ENCODE data around the gene MARK3. TPM values are rescaled to one million over a fixed set of nuclear protein-coding genes. Genes with fewer than 3 reads are reported as not detected.

MARK3 gene
- total RNA-seq, 1 donor from 2014 or later, result 124 TPM

DNA sequence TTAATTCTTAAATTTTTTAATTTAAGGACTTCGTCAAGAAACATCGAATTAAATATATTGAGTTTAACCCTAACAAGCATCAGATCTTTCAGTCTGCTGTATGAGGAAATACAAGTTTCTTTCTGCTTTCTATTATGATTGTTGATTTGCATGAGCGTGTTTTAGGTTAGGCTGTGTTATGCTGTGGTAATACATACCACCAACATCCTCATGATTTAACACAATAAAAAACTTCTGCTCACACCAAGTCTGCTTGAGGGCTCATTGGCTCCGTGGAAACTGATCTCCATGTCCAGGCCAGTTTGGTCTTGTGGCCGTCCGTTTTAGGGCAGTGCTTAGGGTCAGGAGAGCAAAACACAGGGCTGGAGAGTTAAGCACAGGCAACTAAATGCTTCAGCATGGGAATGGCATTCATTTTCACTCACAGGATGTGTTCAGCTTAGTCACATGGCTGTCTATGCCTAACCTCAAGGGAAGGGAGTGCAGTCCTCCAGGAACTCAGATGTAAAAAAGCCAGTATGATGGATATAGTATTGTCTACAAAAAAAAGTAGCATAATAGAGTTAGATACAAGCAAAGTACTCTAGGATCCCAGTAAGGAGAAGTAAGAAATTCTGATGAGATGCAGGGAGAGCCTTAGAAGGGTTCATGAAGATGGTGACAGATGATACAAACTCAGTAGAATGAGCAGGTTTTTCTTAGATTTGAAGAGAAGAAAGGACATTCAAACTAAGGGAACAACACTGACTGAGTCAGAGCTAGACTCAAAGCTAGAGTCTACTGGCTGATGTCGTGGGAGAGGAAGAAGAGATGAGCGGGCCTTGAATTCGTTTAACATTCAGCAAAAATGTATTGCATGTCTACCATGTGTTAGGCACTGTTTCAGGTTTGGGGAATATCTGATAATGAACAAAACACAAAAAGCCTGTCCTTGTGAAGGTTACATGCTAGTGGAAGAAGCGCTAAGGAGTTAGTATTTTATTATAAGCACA is 16.3 kb downstream of the MARK3 start:
- TF ChIP-seq, protein P1, sequence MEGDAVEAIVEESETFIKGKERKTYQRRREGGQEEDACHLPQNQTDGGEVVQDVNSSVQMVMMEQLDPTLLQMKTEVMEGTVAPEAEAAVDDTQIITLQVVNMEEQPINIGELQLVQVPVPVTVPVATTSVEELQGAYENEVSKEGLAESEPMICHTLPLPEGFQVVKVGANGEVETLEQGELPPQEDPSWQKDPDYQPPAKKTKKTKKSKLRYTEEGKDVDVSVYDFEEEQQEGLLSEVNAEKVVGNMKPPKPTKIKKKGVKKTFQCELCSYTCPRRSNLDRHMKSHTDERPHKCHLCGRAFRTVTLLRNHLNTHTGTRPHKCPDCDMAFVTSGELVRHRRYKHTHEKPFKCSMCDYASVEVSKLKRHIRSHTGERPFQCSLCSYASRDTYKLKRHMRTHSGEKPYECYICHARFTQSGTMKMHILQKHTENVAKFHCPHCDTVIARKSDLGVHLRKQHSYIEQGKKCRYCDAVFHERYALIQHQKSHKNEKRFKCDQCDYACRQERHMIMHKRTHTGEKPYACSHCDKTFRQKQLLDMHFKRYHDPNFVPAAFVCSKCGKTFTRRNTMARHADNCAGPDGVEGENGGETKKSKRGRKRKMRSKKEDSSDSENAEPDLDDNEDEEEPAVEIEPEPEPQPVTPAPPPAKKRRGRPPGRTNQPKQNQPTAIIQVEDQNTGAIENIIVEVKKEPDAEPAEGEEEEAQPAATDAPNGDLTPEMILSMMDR (IDR thresholded peaks at IDR 0.05; ENCODE audit: insufficient read depth, low read depth, low read length), result no peak
- no peak for TF ChIP-seq EZH2 (IDR thresholded peaks at IDR 0.05; ENCODE audit: insufficient read depth, low read length)
- H4K20me1 ChIP-seq (ENCODE audit: insufficient read depth, low read length), result peaks cover 84% of the 10 kb centered on the region
- H3K79me2 ChIP-seq (ENCODE audit: insufficient read depth, low read length), result peaks cover 95% of the 10 kb centered on the region
- H3K9ac ChIP-seq (ENCODE audit: low read length), result peak overlapping the region; percentile 25
- H3K27ac ChIP-seq (ENCODE audit: low read depth, low read length), result peak overlapping the region; percentile 67
- H3K27ac Mint-ChIP-seq (ENCODE audit: unreplicated experiment), result peak overlapping the region; percentile 75
- peaks cover 34% of the 10 kb centered on the region for H3K4me1 ChIP-seq (ENCODE audit: insufficient read depth, low read length)
- H3K4me1 Mint-ChIP-seq (ENCODE audit: low read depth, unreplicated experiment), result peaks cover 58% of the 10 kb centered on the region
- peak overlapping the region; percentile 34 for H3K4me3 Mint-ChIP-seq (ENCODE audit: unreplicated experiment)
- H3K27me3 Mint-ChIP-seq (ENCODE audit: low read depth, unreplicated experiment), result no peaks in the 10 kb centered on the region
- H3K4me2 ChIP-seq (ENCODE audit: low read length), result peak overlapping the region; percentile 65
- FAIRE-seq (peak; percentile 82), DNase-seq (ENCODE audit: low read depth) (peak; percentile 86)
- H3K36me3 ChIP-seq (ENCODE audit: insufficient read depth, low read length), result no peaks in the 10 kb centered on the region
- H3K27me3 ChIP-seq (ENCODE audit: insufficient read depth, low read length), result no peaks in the 10 kb centered on the region
- H3K9me3 ChIP-seq (ENCODE audit: insufficient read depth, low read depth, low read length), result no peaks in the 10 kb centered on the region
- H2AFZ ChIP-seq (ENCODE audit: low read depth, low read length), result no peak overlapping the region
- peaks cover 2% of the 10 kb centered on the region for H3K36me3 Mint-ChIP-seq (ENCODE audit: low read depth, unreplicated experiment)
- H3K4me3 ChIP-seq (ENCODE audit: insufficient read depth, low read depth, low read length), result peak overlapping the region; percentile 31
- no peaks in the 10 kb centered on the region for H3K9me3 Mint-ChIP-seq (ENCODE audit: unreplicated experiment)

DNA sequence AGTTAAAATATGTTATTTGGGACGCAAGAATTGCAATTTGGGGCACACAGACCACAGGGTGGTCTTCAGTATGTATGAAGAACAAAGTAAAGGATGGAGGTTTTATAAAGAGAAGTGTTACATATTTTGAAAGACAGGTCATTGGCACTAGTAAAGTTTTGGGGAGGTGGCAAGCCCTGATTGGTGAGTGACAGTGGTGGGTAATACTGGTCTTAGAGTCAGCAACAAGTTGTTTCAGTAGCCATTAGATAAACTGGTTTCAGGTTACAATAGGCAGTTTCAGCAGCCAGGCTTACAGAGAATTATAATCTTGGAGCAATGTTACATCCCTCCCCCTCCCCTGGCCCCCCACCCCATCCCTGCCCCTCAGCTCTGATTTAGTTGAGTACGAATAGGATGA is 17.5 kb downstream of the MARK3 start:
- Histone ChIP-seq H4K20me1 (ENCODE audit: insufficient read depth, low read length) (peaks cover 80% of the 10 kb centered on the region), H3K4me3 (ENCODE audit: insufficient read depth, low read depth, low read length) (no peak overlapping the region), H3K79me2 (ENCODE audit: insufficient read depth, low read length) (peaks cover 93% of the 10 kb centered on the region), H3K9me3 (ENCODE audit: insufficient read depth, low read depth, low read length) (no peaks in the 10 kb centered on the region), H3K9ac (ENCODE audit: low read length) (no peak overlapping the region), H2AFZ (ENCODE audit: low read depth, low read length) (no peak overlapping the region), H3K27me3 (ENCODE audit: insufficient read depth, low read length) (no peaks in the 10 kb centered on the region), H3K36me3 (ENCODE audit: insufficient read depth, low read length) (no peaks in the 10 kb centered on the region), H3K27ac (ENCODE audit: low read depth, low read length) (peak overlapping the region; percentile 61), H3K4me2 (ENCODE audit: low read length) (peak overlapping the region; percentile 46), H3K4me1 (ENCODE audit: insufficient read depth, low read length) (peaks cover 34% of the 10 kb centered on the region)
- Mint-ChIP-seq H3K36me3 (ENCODE audit: low read depth, unreplicated experiment) (peaks cover 2% of the 10 kb centered on the region), H3K9me3 (ENCODE audit: unreplicated experiment) (no peaks in the 10 kb centered on the region), H3K27ac (ENCODE audit: unreplicated experiment) (peak overlapping the region; percentile 75), H3K4me3 (ENCODE audit: unreplicated experiment) (peak overlapping the region; percentile 47), H3K27me3 (ENCODE audit: low read depth, unreplicated experiment) (no peaks in the 10 kb centered on the region), H3K4me1 (ENCODE audit: low read depth, unreplicated experiment) (peaks cover 55% of the 10 kb centered on the region)
- DNase-seq (ENCODE audit: low read depth) (peak; percentile 66), FAIRE-seq (no peak)
- TF ChIP-seq, protein P1 (IDR thresholded peaks at IDR 0.05; ENCODE audit: insufficient read depth, low read depth, low read length), result no peak
